COLO668 (cell line): Measurements from ENCODE around the gene PIEZO1.
A peak's percentile ranks its signal among the peaks of the same experiment; 100 is the strongest.

Source experiments
- DNase-seq: peaks from one replicate; lab custom pipeline; 2025; ENCODE audit not compliant: unreplicated experiment; lab: John Stamatoyannopoulos, UW

The PIEZO1 gene

GRCh38 chr16:88738151-88739084, 46.6 kb downstream of the PIEZO1 start:
- peak; percentile 43 for DNase-seq

- peak; percentile 86 for DNase-seq
Observed at GRCh38 chr16:88737298-88738150, 47.5 kb downstream of the PIEZO1 start.

- no peak for DNase-seq
Observed at GRCh38 chr16:88736496-88736895, 48.5 kb downstream of the PIEZO1 start.

GRCh38 chr16:88736088-88736487, 48.9 kb downstream of the PIEZO1 start:
- no peak for DNase-seq

GRCh38 chr16:88735616-88736015, 49.4 kb downstream of the PIEZO1 start:
- DNase-seq, result no peak

- DNase-seq, result no peak
Observed at GRCh38 chr16:88735121-88735520, 49.9 kb downstream of the PIEZO1 start.

GRCh38 chr16:88734361-88734728, 50.7 kb downstream of the PIEZO1 start:
- DNase-seq, result peak; percentile 57

GRCh38 chr16:88733630-88734360, 51.2 kb downstream of the PIEZO1 start:
- DNase-seq, result peak; percentile 23

- DNase-seq, result no peak
Observed at GRCh38 chr16:88732961-88733294, 52.1 kb downstream of the PIEZO1 start.

- DNase-seq, result peak; percentile 58
Observed at GRCh38 chr16:88732172-88732960, 52.7 kb downstream of the PIEZO1 start.

GRCh38 chr16:88731699-88732098, 53.3 kb downstream of the PIEZO1 start:
- peak; percentile 11 for DNase-seq

- DNase-seq, result peak; percentile 19
Observed at GRCh38 chr16:88730632-88731607, 54.1 kb downstream of the PIEZO1 start.

GRCh38 chr16:88727871-88728270, 57.1 kb downstream of the PIEZO1 start:
- DNase-seq, result peak; percentile 69

GRCh38 chr16:88726981-88727380, 58.0 kb downstream of the PIEZO1 start:
- peak; percentile 29 for DNase-seq

- DNase-seq, result no peak
Observed at GRCh38 chr16:88726408-88726749, 58.6 kb downstream of the PIEZO1 start.

GRCh38 chr16:88725609-88726407, 59.2 kb downstream of the PIEZO1 start:
- DNase-seq, result no peak

- DNase-seq, result no peak
Observed at GRCh38 chr16:88724855-88725555, 60.0 kb downstream of the PIEZO1 start.

- DNase-seq, result no peak
Observed at GRCh38 chr16:88723911-88724310, 61.1 kb downstream of the PIEZO1 start.
